ENCODE results near the gene C11orf58.

The C11orf58 gene

DNA sequence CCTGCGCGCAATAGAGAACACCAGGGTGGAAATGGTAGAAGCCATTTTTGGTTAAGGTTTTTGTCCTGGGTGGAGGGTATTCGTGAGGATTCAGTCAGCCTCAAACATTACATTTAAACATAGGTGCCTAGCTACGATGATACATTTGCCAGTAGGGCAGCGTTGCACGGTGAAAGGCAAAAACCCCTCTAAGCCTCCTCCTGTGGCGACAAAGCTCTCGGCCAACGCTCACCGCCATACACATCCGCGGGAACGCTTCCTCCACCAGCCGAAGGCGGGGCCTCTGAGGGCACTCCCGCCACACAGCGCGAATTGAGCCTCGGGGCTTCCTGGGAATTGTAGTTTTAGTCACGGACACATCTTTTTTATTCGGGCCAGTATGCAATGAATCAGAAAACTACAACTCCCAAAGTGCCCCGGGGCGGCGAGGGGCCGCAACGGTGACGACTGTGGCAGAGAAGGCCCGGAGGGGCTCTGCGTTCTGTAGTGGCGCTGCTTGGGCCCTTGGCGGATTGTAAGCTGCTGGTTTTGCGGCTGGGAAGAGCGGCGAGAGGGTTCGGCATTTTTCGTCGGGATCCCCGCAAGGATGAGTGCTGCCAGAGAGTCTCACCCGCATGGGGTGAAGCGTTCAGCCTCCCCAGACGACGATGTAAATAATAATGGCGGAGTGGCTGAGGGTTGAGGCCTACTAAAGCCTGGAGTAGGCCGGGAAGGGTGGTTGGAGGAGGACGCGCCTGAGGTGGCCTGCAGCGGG lies at the start of gene C11orf58:
Gene C11orf58, plus strand, starts transcription at position 455 of the 754 bp plus-strand sequence. Its CDS starts 132 bp downstream, at position 587.
- peak; percentile 82 for DNase-seq

DNA sequence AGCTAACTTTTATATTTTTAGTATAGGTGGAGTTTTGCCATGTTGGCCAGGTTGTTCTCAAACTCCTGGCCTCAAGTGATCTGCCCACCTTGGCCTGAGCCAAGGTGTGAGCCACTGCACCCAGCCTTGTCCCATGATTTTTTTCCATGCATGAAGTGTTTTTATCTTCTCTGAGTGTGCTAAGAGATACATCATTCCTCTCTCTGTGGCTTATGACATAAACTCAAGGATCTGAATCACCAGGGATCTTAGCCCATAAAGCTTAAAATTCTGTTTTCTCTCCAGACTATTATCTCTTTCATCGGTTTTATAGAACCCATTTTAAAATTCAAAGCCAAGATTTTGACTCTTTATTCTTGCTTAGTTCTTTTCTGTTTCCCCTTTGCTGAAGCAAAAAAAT lies 48.4 kb upstream of the C11orf58 start:
- no peak for DNase-seq

DNA sequence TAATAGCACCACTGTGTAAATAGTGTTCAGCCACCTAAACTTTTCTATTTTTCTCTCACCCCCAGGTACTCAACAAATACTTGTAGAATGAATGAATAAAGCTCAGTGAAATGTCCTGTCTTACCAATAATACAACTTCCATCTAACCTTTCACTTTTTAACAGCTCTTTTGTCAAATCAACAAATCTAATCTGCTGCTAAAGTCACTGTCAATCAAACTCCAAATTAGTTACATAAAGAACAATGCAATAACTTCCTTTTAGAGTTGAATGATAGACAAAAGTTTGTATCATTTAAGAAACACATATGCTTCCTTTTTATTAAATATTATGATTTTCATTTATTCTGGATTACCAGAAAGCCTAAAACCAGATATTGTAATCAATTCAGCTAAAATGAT lies 34.7 kb upstream of the C11orf58 start:
- no peak for DNase-seq

DNA sequence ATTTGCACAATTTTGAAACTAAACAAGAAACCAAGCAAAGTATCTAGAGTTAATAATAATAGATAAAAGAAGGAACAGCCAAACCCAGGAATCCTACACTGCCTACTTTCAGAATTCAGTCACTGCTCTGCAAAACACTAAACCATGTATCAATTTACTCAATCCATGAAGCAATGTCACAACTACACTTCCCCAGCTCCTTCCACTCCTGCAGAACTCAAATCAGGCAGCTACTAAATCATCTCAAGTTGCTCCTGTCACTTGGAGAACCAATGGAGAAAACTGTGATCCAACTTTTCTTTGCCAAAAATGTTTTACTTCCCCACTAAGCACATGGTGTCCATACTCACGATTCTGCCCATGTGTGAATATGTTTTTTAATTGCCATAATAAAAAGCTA lies 24.9 kb upstream of the C11orf58 start:
- no peak for DNase-seq

- DNase-seq, result no peak
Measured at GRCh38 chr11:16722581-16723344, 15.7 kb upstream of the C11orf58 start.

GRCh38 chr11:16727806-16728205 lies 10.6 kb upstream of the C11orf58 start:
- DNase-seq, result no peak

DNA sequence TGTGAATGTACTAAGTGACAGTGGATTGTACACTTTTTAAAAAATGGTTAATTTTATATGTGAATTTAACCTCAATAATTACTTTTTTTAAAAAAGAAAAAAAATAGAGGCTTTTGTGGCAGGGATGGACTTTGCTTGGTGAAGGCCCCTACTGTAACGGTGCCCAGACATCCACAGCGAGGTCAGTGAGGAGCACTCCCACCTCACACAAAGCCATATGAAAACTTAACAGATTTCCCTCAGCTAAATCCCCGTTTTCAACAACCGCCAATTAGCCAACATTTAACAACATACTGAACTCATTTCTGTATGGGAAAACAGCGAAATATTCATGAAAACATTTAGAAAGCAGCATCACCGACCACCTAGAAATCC lies 642 bp upstream of the C11orf58 start:
- DNase-seq, result no peak

DNA sequence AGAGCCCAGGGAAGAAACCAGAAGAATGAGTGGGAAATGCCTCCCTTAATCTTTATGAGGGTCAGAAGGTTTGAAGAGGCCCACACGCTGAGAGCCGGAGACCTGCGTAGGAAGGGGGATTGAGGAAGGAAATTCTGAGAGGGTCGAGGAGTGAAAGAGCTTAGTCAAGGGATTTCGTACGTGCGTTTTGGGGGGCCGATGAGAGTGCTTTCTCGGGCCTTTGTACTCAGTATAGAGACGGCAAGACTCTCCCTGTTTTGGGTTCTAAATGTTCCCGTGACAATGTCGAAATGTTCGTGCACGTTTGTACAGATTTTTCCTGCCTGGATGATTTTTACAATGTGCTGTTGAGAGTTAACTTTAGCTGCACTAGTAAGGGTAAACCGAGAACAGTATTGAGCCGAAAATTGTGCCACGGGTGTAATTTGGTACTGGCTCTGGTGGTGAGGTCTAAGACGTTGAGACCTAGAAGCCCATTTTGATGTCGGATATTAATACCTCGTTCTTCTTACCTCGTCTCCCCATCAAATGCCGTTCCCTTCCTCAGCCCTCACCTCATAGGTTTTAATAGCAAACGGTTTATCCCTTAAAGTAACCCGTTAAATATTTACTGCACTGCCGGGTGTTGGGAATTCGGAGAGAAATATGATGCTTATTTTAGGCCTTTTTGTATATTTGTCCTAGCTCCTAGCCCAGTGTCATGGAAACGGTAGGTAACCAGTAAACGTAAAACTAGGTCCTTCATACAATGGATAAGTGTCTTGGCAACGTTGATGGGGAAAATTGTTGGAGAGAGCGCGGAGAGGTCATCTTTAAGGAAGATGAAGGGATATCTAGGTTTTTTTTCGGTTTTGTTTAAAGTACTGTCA lies 734 bp downstream of the C11orf58 start:
- peak; percentile 1 for DNase-seq

- no peak for DNase-seq
Measured at GRCh38 chr11:16741473-16741872, 3.0 kb downstream of the C11orf58 start.

- no peak for DNase-seq
Measured at GRCh38 chr11:16743478-16743877, 5.0 kb downstream of the C11orf58 start.

DNA sequence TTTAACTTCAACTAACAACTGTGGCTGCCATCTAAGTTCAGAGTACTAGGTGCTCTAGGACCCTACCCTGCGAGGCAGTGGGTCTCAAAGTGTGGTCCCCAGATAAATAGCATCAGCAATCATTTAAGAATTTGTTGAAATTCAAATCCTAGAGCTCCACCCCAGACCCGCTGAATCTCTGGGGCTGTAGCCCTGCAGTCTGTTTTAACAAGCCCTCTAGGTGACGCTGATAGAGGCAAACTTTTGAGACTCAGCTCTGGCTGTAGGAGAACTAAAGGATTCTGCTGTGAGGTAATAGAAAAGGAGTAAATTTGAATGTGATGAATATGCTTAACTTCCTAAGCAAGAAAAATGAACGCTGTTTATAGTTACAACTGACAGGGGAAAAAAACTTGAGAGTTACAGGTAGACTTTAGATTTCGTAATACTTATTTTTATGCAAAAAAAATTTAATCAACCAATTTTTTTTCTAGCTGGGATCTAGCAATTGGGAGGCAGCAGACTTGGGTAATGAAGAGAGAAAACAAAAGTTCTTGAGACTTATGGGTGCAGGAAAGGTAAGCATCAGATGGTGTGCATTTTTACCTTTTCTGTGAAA lies 5.8 kb downstream of the C11orf58 start:
- no peak for DNase-seq

DNA sequence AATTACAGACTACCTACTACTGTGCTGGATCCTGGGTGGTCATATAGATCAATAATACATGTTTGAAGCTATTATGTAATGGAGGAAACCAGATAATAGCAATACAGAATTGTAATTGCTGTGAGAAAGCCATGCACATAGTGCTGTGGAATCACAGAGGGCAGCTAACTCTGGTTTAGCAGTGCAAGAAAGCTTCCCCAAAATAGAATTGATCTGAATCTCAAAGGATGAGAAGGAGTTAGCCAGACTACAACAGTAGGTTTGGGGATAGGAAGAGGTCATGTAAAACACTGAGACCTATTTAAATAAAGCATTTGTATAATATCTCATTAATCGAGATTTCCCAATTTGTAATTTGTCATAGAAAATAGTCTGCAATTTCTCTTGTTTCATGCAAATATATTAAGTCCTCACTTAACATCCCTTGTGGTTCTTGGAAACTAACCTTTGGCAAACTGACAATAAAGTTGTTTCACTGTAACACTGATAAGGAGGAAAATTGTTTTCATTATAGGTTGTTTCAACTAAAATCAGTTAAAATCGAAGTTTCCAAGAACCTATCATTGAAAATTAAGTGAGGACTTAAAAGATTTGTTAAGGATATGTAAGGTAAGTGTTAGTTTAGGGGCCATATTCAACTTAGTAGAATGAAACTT lies 7.6 kb downstream of the C11orf58 start:
- DNase-seq, result no peak

- no peak for DNase-seq
Measured at GRCh38 chr11:16749092-16749491, 10.6 kb downstream of the C11orf58 start.

- DNase-seq, result no peak
Measured at GRCh38 chr11:16749666-16750065, 11.2 kb downstream of the C11orf58 start.

- DNase-seq, result peak; percentile 5
Measured at GRCh38 chr11:16750417-16750816, 12.0 kb downstream of the C11orf58 start.

DNA sequence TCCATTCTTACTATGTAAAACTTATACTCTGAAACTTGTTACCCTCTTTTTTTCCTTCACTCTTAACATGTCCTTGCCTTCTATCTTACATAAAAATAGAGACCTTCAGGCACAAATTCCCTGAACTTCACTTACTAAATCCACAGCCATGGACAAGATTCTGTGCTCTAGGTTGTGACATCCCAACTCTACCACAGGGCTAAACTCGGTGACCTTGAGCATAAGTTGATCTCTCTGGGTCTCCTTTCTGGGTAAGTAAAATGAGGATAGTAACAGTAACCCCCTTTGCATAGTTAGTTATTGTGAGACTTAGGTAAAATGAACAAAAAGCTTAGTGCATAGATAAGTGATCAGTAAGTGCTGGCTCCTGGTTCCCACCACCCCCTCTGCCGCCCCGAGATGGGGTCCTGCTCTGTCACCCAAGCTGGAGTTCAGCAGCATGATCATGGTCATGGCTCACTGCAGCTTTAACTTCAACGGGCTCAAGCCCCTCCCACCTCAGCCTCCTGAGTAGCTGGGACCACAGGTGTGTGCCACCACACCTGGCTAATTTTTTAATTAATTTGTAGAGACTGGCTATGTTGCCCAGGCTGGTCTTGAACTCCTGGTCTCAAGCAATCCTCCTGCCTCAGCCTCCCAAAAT lies 20.1 kb downstream of the C11orf58 start:
- DNase-seq, result no peak

DNA sequence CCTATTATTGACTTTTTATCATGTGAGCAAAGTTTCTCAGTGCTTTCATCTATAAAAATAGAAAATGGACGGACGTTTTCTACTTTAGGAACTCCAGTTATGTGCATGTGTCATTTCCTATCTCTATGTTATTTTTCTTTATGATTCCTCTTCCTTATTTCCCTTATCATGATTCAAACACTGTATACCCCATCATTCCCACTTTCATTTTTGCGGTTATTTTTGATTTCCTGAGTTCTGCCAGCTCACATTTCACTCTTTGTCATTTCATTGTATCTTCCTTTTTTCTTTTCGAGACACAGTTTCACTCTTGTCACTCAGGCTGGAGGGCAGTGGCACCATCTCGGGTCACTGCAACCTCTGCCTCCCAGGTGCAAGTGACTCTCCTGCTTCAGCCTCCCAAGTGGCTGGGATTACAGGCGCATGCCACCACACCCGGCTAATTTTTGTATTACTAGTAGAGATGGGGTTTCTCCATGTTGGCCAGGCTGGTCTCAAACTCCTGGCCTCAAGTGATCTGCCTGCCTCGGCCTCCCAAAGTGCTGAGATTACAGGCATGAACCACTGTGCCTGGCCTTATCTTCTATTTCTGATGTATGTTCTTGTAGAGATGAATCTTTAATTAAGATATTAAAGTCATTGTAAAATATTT lies 21.5 kb downstream of the C11orf58 start:
- no peak for DNase-seq

DNA sequence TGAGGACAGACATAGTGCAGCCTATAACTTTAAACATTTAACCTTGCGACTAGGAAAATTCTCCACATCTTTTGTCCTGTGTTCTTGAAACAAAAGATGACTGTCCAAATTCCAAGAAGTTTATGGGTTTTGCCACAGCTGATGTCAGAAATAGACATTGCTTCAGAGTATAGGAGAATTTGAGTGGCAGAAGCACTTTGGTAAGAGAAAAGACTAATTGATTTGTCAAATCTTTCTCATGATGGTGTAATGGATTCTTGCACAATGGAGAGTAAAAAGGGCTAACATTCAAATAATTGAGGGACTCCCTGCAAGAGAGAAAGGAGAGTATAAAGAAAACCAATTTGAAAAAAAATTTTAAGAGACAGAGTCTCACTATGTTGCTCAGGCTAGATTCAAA lies 25.3 kb downstream of the C11orf58 start:
- no peak for DNase-seq

GRCh38 chr11:16764888-16765287 lies 26.4 kb downstream of the C11orf58 start:
- no peak for DNase-seq

DNA sequence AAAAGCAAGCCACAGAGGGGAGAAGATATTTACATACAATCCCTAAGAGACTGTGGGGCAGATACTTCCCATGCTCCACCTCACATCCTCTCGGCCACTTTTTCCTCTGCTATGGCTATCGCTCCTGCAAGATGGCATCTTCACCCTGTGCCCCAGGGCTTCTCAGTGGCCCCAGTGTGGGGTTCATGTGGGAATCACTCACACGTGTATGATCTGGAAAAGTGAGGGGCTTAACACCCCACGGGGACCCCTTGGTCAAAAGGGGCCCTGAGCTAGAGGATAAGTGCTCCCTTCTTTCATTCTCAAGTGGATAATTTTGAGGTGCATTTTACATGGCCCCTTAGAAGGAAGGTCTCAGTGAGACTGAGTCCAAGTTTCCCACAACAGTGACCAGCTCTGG lies 28.7 kb downstream of the C11orf58 start:
- DNase-seq, result no peak

- DNase-seq, result no peak
Measured at GRCh38 chr11:16767957-16768356, 29.5 kb downstream of the C11orf58 start.
